KMS-11 (cell line): ENCODE measurements around the gene MGA.

Experiments used
- H2AFZ ChIP-seq: fragments of 200-600 bp; sonication (generic); 2 replicates; pipeline ENCODE4 v1.6.1; 2016; ENCODE audit warnings: antibody characterized with exemption, mixed run types, low read depth
- H3K27ac ChIP-seq: fragments of 200-600 bp; sonication (generic); 2 replicates; pipeline ENCODE4 v1.6.1; 2016; ENCODE audit warnings: mild to moderate bottlenecking, mixed run types
- H3K27me3 ChIP-seq: fragments of 200-600 bp; sonication (generic); 2 replicates; pipeline ENCODE4 v1.6.1; 2017; ENCODE audit warnings: mild to moderate bottlenecking, low read depth, mixed run types, moderate library complexity; ENCODE audit not compliant: insufficient read depth
- H3K36me3 ChIP-seq: fragments of 200-600 bp; sonication (generic); 2 replicates; pipeline ENCODE4 v1.6.1; 2017; ENCODE audit warnings: mild to moderate bottlenecking, mixed run types; ENCODE audit not compliant: insufficient read depth
- H3K4me1 ChIP-seq: fragments of 200-600 bp; sonication (generic); 2 replicates; pipeline ENCODE4 v1.6.1; 2016; ENCODE audit warnings: mild to moderate bottlenecking, low read depth, mixed run types; ENCODE audit not compliant: poor library complexity, severe bottlenecking
- H3K4me2 ChIP-seq: fragments of 200-600 bp; sonication (generic); 2 replicates; pipeline ENCODE4 v1.7.0; 2016; ENCODE audit warnings: mild to moderate bottlenecking, mixed run types
- H3K4me3 ChIP-seq: fragments of 200-600 bp; sonication (generic); IDR thresholded peaks from 2 replicates; pipeline ENCODE4 v1.6.1; 2017; ENCODE audit warnings: low read depth, low read length, mixed read lengths; ENCODE audit not compliant: insufficient read depth
- H3K79me2 ChIP-seq: fragments of 200-600 bp; sonication (generic); 2 replicates; pipeline ENCODE4 v1.6.1; 2016; ENCODE audit warnings: low read depth, mixed run types; ENCODE audit not compliant: insufficient read depth
- H3K9ac ChIP-seq: fragments of 200-600 bp; sonication (generic); 2 replicates; pipeline ENCODE4 v1.6.1; 2016; ENCODE audit warnings: mild to moderate bottlenecking, mixed run types
- H4K20me1 ChIP-seq: fragments of 200-600 bp; sonication (generic); 2 replicates; pipeline ENCODE4 v1.6.1; 2016; ENCODE audit warnings: mild to moderate bottlenecking, mixed run types; ENCODE audit not compliant: insufficient read depth
- TF ChIP-seq, protein P1 (sequence below): fragments of 200-600 bp; sonication (generic); conservative IDR thresholded peaks from 2 replicates; pipeline ENCODE4 v1.6.1; 2017; ENCODE audit warnings: low read depth, mild to moderate bottlenecking, antibody characterized with exemption, low read length, moderate library complexity, mixed read lengths

Gene MGA

DNA sequence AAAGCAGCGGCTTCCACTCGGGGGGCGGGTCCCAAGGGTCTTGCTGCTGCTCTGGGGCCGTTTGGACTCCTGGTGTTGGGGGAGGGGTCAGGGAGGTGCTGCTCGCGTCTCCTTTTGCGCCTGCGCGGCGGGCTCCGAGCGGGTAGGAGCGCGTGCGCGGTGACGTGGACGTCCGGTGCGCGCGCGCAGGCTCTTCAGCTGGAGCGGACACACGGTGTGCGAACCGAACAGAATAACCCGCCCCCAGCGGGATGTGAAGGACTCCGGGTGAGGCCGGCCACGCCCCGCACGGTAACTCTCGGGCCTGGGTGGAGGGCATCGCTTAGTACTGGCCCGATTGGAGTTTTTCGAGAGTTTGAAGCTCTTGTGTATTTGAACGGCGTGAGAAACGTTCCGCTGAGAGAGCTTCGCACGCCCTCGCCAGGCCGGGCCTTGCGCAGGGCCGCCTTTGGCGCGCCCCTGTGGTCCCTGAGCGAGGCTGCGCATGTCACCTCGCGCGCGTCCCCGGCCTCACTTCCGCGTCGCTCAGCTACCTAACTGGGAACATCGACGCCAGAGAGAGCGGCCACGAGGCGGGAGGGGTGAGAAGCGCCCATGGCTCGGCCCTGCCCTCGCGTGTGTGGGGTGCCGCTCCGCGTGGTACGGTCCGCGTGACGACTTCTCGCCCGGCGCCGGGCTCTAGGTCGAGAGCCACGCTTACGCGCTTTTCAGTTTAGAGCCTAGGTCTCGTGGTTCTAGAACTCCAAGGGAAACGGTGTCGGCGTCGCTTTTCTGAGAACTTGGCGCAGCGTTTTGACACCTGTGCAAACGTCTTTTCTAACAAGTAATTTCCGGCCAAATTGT is at the start of gene MGA:
Gene MGA, plus strand, starts transcription at position 171 of the 843 bp plus-strand sequence.
- H3K4me1 ChIP-seq = peaks cover 18% of the 10 kb centered on the region
- H3K27me3 ChIP-seq = no peaks in the 10 kb centered on the region
- peak within 1 kb of the TSS; percentile 88 for H2AFZ ChIP-seq
- H4K20me1 ChIP-seq = no peaks in the 10 kb centered on the region
- peak within 1 kb of the TSS; percentile 61 for H3K4me2 ChIP-seq
- no peaks in the 10 kb centered on the region for H3K36me3 ChIP-seq
- no peak within 1 kb of the TSS for H3K4me3 ChIP-seq
- peak within 1 kb of the TSS; percentile 96 for H3K27ac ChIP-seq
- TF ChIP-seq, protein P1, sequence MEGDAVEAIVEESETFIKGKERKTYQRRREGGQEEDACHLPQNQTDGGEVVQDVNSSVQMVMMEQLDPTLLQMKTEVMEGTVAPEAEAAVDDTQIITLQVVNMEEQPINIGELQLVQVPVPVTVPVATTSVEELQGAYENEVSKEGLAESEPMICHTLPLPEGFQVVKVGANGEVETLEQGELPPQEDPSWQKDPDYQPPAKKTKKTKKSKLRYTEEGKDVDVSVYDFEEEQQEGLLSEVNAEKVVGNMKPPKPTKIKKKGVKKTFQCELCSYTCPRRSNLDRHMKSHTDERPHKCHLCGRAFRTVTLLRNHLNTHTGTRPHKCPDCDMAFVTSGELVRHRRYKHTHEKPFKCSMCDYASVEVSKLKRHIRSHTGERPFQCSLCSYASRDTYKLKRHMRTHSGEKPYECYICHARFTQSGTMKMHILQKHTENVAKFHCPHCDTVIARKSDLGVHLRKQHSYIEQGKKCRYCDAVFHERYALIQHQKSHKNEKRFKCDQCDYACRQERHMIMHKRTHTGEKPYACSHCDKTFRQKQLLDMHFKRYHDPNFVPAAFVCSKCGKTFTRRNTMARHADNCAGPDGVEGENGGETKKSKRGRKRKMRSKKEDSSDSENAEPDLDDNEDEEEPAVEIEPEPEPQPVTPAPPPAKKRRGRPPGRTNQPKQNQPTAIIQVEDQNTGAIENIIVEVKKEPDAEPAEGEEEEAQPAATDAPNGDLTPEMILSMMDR = no peak
- H3K9ac ChIP-seq = peak within 1 kb of the TSS; percentile 93
- H3K79me2 ChIP-seq = peaks cover 48% of the 10 kb centered on the region

DNA sequence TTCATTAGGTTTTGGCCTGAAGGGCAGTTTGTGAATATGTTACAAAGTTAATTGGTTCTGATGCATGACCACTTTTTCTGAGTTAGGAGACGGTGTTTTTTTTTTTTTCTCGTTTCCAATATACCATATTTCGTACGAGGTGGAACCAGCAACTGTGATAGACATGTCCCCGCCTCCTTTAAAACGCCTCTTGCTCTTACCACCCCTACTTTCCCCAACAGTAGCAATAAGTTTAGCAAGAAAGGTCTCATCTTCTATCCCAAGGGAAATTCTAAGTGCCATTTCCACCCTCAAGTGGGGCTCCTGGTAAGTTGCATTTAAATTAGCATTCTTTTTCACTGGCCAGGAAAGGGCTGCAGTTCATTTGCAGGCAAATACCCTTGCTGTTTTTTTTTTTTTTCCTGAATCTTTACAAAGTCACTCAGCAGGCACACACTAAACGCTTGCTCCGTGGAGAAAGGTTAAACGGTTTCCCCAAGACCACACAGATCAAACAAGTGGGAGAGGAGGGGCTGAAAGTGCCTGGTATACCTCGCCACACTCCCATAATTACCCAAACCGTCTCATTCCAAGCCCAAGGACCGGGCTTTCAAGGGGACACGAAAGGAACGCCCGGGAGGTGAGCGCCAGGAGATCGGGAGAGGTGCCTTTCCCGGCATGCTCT is 39.5 kb upstream of the MGA start:
- Histone ChIP-seq H2AFZ (no peak overlapping the region), H3K27me3 (no peaks in the 10 kb centered on the region), H3K79me2 (no peaks in the 10 kb centered on the region), H3K4me1 (no peaks in the 10 kb centered on the region), H3K4me2 (no peak overlapping the region), H3K4me3 (no peak overlapping the region), H3K9ac (no peak overlapping the region), H4K20me1 (no peaks in the 10 kb centered on the region), H3K36me3 (no peaks in the 10 kb centered on the region), H3K27ac (no peak overlapping the region)
- TF ChIP-seq, protein P1 = no peak

DNA sequence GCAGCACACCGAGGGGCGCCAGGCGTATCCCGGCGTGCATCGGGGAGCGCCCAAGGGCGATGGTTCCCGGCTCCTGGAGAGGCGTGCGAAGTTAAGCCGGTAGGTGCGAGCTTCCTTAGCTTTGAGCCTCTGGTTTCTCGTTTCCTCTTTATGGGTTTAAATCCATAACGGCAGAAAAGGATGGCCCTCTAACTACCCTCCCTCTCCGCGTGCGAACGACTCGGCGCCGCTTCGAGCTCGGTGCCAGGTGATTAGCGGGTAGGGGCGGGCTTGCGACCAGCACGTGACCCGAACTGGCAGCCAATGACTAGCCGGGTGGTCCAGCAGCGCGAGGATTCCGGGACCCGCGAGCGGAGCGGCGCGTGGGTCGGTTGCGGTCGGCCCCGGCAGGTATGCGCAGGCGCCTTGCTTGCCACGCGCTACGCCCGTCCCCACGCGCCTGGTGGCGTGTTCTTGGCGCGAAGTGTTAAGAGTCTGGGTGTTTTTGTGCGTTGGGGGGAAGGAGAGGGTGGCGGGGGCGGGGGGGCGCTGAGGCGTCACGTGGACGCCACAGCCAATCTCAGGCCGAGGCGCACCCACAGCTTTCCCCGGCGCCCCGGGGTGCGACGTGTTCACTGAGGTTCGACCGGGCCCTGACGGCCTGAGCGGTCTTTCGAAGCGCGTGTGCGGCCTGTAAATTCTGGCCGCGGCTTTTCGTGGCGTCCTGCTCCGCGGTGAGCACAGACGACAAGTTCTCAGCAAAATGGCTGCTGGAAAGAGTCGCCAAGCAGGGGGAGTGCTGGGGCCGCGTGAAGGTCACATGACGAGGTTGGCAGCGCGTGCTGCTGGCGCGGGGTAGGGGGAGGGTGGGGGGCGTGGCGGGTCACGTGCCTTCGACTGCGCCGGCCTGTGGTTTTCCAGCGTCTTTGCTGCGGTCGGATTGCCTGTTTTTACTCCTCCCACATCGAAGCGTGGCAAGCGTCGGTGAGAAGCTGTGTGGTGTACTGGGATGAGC is 38.7 kb upstream of the MGA start:
- H3K9ac ChIP-seq = no peak overlapping the region
- TF ChIP-seq, protein P1 = no peak

DNA sequence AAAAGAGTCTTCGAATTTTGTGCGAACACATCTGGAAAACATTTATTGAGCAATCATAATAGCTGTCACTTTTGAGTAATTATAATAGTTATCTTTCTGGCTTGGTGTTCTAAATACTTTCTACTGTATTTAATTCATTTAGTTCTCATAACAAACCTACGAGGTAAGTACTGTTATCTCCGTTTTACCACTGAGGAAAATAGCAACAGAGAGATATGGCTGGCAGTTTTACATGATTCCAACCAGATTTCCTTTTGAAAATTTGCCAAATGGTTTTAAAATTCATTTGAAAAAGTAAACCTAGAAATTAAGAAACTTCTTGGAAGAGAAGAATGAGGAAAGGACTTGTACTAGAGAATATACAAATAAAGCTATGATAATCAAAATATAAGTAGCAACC is 37.3 kb upstream of the MGA start:
- H3K79me2 ChIP-seq = no peaks in the 10 kb centered on the region
- H3K36me3 ChIP-seq = no peaks in the 10 kb centered on the region
- no peak overlapping the region for H3K9ac ChIP-seq
- no peak overlapping the region for H2AFZ ChIP-seq
- H3K27ac ChIP-seq = no peak overlapping the region
- no peaks in the 10 kb centered on the region for H3K27me3 ChIP-seq
- no peaks in the 10 kb centered on the region for H4K20me1 ChIP-seq
- H3K4me1 ChIP-seq = no peaks in the 10 kb centered on the region
- no peak overlapping the region for H3K4me2 ChIP-seq
- TF ChIP-seq, protein P1 = no peak
- H3K4me3 ChIP-seq = no peak overlapping the region

More for the DNA sequence above, 38.7 kb upstream of the MGA start:
- Histone ChIP-seq H3K4me1 (no peaks in the 10 kb centered on the region), H4K20me1 (no peaks in the 10 kb centered on the region), H2AFZ (no peak overlapping the region), H3K36me3 (no peaks in the 10 kb centered on the region), H3K4me3 (no peak overlapping the region), H3K27ac (no peak overlapping the region), H3K79me2 (no peaks in the 10 kb centered on the region), H3K27me3 (no peaks in the 10 kb centered on the region), H3K4me2 (no peak overlapping the region)
